Skeletal muscle tissue (tissue), 4 donors: ENCODE results near the gene COPZ1. TPM values are rescaled to one million over a fixed set of nuclear protein-coding genes. Genes with fewer than 3 reads are reported as not detected.
A peak's percentile ranks its signal among the peaks of the same experiment; 100 is the strongest.

Experiments used
- H3K27ac ChIP-seq: one replicate; pipeline ENCODE4 v1.7.0; 2013; ENCODE audit warnings: mild to moderate bottlenecking, low read depth, low read length, inconsistent platforms
- H3K27me3 ChIP-seq, 3 donors: one replicate each; pipeline ENCODE4 v1.7.0; 2013; ENCODE audit warnings: low read length in 3 of 3; ENCODE audit not compliant: control insufficient read depth in 3 of 3, insufficient read depth in 3 of 3
- H3K36me3 ChIP-seq, 3 donors: one replicate each; pipeline ENCODE4 v1.7.0; 2013; ENCODE audit warnings: low read length in 3 of 3; ENCODE audit not compliant: control insufficient read depth in 3 of 3, insufficient read depth in 3 of 3
- H3K4me1 ChIP-seq, 3 donors: one replicate each; pipeline ENCODE4 v1.7.0; 2013; ENCODE audit warnings: low read length in 3 of 3, mild to moderate bottlenecking in 3 of 3; ENCODE audit not compliant: control insufficient read depth in 3 of 3, insufficient read depth in 3 of 3
- H3K4me3 ChIP-seq, 3 donors: one replicate each; pipeline ENCODE4 v1.7.0; 2013; ENCODE audit warnings: low read length in 3 of 3
- H3K9ac ChIP-seq, 3 donors: one replicate each; pipeline ENCODE4 v1.7.0; 2013; ENCODE audit warnings: low read length in 3 of 3, mild to moderate bottlenecking in 3 of 3, moderate library complexity in 2 of 3, low read depth in 1 of 3
- H3K9me3 ChIP-seq, 3 donors: one replicate each; pipeline ENCODE4 v1.7.0; 2013; ENCODE audit warnings: low read length in 3 of 3; ENCODE audit not compliant: control insufficient read depth in 3 of 3
- total RNA-seq: library from RNA; depleted of rRNA; stranded (reverse); fragments of >200 nt; gene quantifications from one replicate; pipeline ENCODE4 v1.2.3, GENCODE V29; 2014
- donor health status: Osteomylitis.

COPZ1 gene
- total RNA-seq, 1 donor from 2014 or later = 62.6 TPM

DNA sequence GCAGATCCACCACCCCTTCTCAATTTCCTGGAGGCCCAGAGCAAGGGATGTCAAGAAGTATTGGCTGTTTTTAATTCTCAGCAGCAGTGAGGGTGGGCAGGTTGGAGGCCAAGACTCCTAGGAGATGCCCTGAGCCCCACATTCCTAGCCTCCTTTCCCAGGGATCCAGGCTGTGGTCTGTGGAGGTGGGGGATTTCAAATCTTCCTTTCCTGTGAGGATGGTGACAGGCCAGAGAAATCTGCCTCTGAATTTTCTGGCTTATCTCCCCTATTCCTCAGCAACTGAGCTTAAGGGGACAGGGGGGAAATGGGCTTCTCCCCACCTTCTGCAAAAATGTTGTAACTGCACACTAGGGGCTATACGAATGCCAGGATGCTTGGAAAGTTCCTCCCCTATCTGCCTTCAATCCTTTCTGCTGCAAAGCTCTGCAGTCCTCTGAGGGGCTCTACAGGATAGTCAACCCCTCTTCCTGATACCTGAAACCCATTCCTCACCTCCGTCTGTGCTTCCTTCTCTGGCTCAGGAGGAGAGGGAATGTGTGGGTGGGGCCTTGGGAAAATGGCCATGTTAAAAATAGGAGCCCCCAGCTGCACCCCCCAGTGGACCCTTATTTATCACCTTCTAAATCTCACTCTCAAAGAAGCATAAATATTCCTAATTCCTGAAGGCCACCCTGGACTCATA, 32.7 kb downstream of the COPZ1 start:
- Histone ChIP-seq H3K36me3 (no peaks in the 10 kb centered on the region), H3K9me3 (no peaks in the 10 kb centered on the region), H3K9ac (no peak overlapping the region), H3K4me1 (peaks cover 21 to 36% (median 26%) of the 10 kb centered on the region in 3 donors), H3K27me3 (no peaks in the 10 kb centered on the region), H3K27ac (no peak overlapping the region), H3K4me3 (no peak overlapping the region)

DNA sequence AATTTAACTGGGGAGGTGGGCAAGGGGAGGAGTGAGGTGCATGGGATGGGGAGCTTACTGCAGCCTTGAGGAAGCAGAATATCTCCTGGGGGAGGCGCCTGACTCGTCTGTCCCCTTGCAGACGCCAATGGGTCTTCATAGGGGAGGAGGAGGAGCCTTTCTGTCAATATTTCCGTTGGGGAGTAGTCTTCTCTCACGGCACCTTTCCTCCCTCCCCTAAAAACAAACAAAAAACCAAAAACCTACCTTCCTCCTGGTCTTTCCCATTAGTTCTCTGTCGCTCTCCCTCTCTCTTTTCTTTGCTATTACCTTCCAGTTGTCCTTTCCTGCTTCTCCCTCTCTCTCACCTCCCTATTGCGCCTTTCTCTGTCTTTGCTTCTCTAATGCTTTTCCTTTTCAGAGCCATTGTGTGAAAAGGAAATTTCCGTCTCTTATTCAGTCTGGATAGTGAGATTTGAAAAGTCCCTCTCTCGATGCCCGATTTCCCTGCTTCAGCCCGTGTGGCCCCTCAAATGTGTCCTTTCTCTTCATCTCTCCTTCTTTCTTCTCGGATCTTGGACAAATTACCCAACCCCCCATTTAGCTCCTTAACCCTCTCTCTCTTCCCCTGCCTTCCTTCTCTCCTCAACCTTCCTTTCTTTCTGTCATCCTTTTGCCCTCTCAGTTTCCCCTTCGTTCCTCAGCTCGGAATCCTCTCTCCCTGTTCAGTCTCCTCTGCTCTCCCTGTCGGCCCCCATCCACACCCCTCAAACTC, 33.4 kb downstream of the COPZ1 start:
- no peaks in the 10 kb centered on the region for H3K36me3 ChIP-seq
- H3K27me3 ChIP-seq = no peaks in the 10 kb centered on the region
- H3K9ac ChIP-seq = peak overlapping the region; percentile 83 to 92 (median 88)
- peak overlapping the region; percentile 76 to 92 (median 90) for H3K4me3 ChIP-seq
- H3K9me3 ChIP-seq = no peaks in the 10 kb centered on the region
- peaks cover 18 to 32% (median 19%) of the 10 kb centered on the region in 3 donors for H3K4me1 ChIP-seq
- H3K27ac ChIP-seq = peak overlapping the region; percentile 88

DNA sequence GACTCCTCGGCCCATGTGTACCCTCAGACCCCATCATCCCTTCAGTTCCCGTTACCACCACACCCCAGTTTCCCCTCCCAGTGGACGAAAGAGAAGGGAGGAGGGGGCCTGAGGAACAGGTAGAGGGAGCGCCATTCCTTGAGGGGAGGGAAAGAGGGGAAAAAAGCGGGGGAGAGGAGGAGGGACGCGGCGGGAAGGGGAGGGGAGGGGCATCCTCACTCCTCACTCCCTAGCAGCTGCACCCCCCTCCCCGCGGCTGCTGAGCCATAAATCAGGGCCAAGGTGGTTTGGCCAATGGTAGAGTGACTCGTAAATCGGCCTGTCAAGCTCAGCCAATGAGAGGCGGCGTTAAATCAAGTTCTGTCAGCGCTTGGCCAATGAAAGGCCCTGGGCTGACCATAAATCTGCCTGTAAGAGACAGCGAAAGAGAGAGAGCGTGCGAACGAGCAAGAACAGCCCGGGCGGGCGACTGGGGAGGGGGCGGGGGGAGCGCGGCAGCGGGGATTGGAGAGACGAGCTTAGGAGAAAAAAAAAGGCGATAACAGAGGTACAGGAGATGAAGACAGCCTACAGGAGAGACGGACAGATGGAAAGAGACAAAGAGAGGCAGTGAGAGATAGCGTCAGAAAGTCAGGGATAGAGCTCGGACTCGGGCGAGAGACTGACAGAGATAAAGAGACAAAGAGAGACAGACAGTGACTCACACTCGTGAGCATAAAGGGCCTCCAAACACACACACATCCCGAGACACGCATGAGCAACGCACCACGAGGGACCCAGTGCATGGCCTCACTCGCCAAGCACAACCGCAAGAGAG, 34.2 kb downstream of the COPZ1 start:
- H3K4me3 ChIP-seq = peak overlapping the region; percentile 81 to 92 (median 90)
- H3K36me3 ChIP-seq = no peaks in the 10 kb centered on the region
- H3K27ac ChIP-seq = peak overlapping the region; percentile 88
- H3K27me3 ChIP-seq = no peaks in the 10 kb centered on the region
- H3K9ac ChIP-seq = peak overlapping the region; percentile 83 to 92 (median 88)
- peaks cover 18 to 30% (median 19%) of the 10 kb centered on the region in 3 donors for H3K4me1 ChIP-seq
- no peaks in the 10 kb centered on the region for H3K9me3 ChIP-seq

DNA sequence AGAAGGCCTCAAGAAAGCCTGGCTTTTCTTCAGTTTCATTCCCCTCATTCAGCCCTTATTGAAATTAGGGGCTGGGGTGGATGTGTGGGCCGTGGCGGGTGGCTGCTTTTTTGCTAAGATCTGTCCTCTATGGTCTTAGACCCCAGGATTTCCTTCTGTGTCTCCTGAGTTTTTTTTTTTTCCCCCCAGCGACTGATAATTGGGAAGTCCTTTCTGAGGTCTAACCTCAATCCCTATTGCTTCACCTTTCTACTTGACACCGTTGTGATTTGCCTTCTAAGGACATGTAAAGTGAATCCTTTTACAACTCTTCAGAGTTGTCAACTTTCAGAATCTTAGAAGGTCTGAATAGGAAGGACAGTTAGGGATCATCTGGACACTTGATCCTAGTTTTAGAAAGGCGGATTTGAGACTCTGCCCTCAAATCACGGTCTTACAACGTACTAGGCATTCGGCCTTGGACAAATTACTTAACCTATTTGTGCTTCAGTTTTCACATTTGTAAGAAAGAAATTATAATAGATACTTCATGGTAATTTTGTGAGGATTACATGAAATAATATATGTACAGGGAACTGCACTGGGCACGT, 34.9 kb downstream of the COPZ1 start:
- H3K9me3 ChIP-seq = no peaks in the 10 kb centered on the region
- H3K4me1 ChIP-seq = peaks cover 18 to 30% (median 19%) of the 10 kb centered on the region in 3 donors
- no peaks in the 10 kb centered on the region for H3K36me3 ChIP-seq
- H3K4me3 ChIP-seq = peak overlapping the region; percentile 81 to 92 (median 90)
- H3K9ac ChIP-seq = peak overlapping the region; percentile 77 to 90 (median 81)
- H3K27ac ChIP-seq = peak overlapping the region; percentile 88
- no peaks in the 10 kb centered on the region for H3K27me3 ChIP-seq

DNA sequence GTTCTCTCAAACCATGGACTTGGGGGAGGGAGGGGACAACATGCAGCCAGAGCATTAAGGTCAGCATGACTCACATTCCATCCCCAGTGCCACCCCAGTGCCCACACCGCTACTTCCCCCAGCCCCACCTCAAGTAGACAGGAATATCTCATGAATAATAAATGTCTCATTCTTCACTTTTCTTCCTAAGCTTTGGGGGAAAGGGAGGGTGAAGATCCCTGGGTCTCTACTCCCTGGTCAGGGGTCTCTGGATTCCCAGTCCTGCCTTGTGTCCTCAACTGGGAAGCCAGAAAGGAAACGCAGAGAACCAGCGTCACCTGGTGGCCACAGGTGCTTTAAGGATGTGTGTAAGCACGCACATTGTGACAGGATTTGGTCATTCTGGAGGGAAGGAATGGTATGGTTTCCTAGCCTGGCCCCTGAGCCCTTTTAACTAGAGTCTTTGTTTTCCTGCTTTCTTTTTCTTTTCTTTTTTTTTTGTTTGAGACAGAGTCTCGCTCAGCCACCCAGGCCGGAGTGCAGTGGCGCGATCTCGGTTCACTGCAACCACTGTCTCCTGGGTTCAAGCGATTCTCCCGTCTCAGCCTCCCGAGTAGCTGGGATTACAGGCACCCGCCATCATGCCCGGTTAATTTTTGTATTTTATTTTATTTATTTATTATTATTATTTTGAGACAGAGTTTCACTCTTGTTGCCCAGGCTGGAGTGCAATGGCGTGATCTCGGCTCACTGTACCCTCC, 36.0 kb downstream of the COPZ1 start:
- Histone ChIP-seq H3K27me3 (no peaks in the 10 kb centered on the region), H3K9me3 (no peaks in the 10 kb centered on the region), H3K4me3 (no peak overlapping the region), H3K36me3 (no peaks in the 10 kb centered on the region), H3K4me1 (peaks cover 18 to 30% (median 19%) of the 10 kb centered on the region in 3 donors), H3K9ac (peak overlapping the region in 2 of 3 donors; percentile 10 to 18), H3K27ac (peak overlapping the region; percentile 26)

DNA sequence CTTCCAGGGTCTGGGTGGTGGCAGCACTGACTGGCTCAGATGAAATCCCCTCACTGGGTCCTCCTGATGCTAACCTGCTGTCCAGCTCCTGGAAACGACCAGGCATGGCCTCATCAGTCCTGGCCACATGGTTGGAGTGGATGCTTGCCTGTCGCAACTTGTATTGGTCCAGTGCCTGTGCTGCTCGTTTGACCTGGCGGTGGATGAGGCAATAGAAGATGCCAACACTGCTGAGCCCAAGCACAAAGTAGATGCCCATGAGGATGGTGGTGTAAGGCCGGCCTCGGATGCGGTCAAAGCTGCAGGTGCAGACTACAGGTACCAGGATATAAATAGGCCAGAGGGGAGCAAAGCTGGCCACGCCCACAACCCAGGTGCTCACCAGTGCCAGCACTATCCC, 38.1 kb downstream of the COPZ1 start:
- Histone ChIP-seq H3K36me3 (no peaks in the 10 kb centered on the region), H3K4me1 (peaks cover 17 to 30% (median 19%) of the 10 kb centered on the region in 3 donors), H3K27ac (no peak overlapping the region), H3K9ac (no peak overlapping the region), H3K4me3 (no peak overlapping the region), H3K27me3 (no peaks in the 10 kb centered on the region), H3K9me3 (no peaks in the 10 kb centered on the region)

DNA sequence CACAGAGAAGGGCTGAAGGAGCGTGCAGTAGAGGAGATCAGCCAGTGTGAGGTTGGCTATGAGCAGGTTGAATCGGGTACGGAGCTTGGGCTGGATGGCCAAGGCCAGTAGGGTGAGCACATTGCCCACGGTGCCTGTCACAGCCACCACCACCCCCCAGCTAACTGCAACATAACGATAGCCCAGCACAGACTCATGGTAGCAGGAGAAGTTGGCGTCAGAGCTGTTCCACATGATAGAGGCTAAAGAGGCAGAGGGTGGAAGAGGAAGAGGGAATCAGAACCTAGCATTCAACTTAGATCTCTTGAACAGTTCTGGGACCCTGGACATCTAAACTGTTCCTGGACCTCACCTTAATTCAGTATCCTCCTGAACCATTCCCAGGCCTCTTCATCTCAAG, 38.7 kb downstream of the COPZ1 start:
- no peaks in the 10 kb centered on the region for H3K9me3 ChIP-seq
- H3K4me1 ChIP-seq = peaks cover 12 to 30% (median 13%) of the 10 kb centered on the region in 3 donors
- H3K9ac ChIP-seq = no peak overlapping the region
- H3K27me3 ChIP-seq = no peaks in the 10 kb centered on the region
- H3K27ac ChIP-seq = no peak overlapping the region
- no peaks in the 10 kb centered on the region for H3K36me3 ChIP-seq
- H3K4me3 ChIP-seq = no peak overlapping the region

DNA sequence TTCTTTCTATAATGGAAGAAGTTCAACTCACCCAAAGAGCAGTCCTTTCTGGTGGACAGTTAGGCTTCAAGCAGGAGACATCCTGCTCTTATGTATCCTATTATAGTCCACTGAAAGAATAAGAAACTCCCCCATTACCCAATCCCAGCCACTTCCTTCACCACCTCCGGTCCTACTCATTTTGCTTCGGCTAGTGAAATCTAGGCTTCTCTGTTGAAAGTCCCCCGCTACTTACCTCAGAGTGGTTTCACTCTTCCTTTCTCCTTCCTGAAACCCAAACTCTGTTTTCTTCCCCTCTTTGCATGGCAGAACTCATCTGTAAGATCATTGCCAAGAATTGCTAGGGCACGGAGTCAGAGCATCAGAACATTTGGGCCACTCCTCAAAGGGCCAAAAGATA, 39.5 kb downstream of the COPZ1 start, which contains the start of gene GPR84:
TSS of gene GPR84 (minus strand) at position 74 of the 400 bp plus-strand sequence. CDS start 635 bp downstream, outside the sequence.
- no peaks in the 10 kb centered on the region for H3K9me3 ChIP-seq
- H3K27ac ChIP-seq = no peak within 1 kb of the TSS
- H3K36me3 ChIP-seq = no peaks in the 10 kb centered on the region
- no peak within 1 kb of the TSS for H3K4me3 ChIP-seq
- H3K9ac ChIP-seq = no peak within 1 kb of the TSS
- H3K27me3 ChIP-seq = no peaks in the 10 kb centered on the region
- H3K4me1 ChIP-seq = peaks cover 14 to 33% (median 14%) of the 10 kb centered on the region in 3 donors
